GM12875 (cell line): ENCODE results near the gene ZNF385C.

Source experiments
- H3K4me3 ChIP-seq: one replicate; pipeline ENCODE4 v1.5.1; 2011; ENCODE audit warnings: low read depth, low read length, control low read depth
- TF ChIP-seq, protein P1 (sequence below): IDR thresholded peaks from 2 replicates; pipeline ENCODE4 v1.5.1; 2011; ENCODE audit warnings: low read depth, mild to moderate bottlenecking, control low read depth, inconsistent platforms, low read length, moderate library complexity, borderline replicate concordance; ENCODE audit not compliant: insufficient read depth

Gene ZNF385C

DNA sequence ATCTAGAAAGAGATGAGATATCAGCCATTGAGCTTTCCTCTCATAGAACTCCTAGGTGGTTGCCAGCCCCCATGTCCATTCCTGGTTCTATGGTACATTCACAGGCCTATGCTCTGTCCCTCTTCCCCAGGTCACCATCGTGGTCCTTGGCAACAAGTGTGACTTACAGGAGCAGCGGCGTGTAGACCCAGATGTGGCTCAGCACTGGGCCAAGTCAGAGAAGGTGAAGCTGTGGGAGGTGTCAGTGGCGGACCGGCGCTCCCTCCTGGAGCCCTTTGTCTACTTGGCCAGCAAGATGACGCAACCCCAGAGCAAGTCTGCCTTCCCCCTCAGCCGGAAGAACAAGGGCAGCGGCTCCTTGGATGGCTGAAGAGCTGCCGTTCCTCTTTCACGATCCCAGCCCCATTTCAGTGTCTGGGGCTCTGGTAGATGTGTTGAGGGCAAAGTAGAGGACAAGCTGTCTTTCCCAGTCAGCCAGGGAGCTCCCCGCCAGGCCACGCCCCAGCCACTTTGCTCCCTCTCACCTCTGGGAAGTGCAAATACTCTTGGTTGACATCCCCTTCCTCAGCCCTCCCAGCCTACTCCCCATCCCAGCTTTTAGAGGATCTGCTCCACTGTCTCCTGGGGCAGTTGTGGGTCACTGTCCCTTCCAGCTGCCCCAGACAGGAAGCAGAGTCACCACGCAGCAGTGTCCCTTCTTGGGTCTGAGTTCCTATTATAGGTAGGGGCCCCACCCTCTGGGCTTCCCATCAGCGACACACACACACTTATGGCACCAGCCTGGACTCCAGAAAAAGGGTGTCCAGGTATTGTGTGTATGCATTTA is 74.5 kb downstream of the ZNF385C start:
- no peak overlapping the region for H3K4me3 ChIP-seq
- TF ChIP-seq, protein P1, sequence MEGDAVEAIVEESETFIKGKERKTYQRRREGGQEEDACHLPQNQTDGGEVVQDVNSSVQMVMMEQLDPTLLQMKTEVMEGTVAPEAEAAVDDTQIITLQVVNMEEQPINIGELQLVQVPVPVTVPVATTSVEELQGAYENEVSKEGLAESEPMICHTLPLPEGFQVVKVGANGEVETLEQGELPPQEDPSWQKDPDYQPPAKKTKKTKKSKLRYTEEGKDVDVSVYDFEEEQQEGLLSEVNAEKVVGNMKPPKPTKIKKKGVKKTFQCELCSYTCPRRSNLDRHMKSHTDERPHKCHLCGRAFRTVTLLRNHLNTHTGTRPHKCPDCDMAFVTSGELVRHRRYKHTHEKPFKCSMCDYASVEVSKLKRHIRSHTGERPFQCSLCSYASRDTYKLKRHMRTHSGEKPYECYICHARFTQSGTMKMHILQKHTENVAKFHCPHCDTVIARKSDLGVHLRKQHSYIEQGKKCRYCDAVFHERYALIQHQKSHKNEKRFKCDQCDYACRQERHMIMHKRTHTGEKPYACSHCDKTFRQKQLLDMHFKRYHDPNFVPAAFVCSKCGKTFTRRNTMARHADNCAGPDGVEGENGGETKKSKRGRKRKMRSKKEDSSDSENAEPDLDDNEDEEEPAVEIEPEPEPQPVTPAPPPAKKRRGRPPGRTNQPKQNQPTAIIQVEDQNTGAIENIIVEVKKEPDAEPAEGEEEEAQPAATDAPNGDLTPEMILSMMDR, result no peak

DNA sequence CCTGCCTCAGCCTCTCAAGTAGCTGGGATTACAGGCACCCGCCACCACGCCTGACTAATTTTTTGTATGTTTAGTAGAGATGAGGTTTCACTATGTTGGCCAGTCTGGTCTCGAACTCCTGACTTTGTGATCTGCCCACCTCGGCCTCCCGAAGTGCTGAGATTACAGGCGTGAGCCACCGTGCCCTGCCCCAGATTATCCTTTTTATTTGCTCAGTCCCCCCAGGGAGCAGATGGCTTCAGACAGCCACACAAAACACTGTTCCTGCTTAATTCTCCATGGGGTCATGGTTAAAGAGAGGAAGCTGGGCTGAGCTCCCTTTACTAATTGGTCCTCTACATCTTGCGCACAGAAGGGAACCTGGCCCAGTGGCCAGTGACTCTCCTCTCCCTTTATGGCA is 77.4 kb downstream of the ZNF385C start:
- H3K4me3 ChIP-seq, result peak overlapping the region; percentile 79

DNA sequence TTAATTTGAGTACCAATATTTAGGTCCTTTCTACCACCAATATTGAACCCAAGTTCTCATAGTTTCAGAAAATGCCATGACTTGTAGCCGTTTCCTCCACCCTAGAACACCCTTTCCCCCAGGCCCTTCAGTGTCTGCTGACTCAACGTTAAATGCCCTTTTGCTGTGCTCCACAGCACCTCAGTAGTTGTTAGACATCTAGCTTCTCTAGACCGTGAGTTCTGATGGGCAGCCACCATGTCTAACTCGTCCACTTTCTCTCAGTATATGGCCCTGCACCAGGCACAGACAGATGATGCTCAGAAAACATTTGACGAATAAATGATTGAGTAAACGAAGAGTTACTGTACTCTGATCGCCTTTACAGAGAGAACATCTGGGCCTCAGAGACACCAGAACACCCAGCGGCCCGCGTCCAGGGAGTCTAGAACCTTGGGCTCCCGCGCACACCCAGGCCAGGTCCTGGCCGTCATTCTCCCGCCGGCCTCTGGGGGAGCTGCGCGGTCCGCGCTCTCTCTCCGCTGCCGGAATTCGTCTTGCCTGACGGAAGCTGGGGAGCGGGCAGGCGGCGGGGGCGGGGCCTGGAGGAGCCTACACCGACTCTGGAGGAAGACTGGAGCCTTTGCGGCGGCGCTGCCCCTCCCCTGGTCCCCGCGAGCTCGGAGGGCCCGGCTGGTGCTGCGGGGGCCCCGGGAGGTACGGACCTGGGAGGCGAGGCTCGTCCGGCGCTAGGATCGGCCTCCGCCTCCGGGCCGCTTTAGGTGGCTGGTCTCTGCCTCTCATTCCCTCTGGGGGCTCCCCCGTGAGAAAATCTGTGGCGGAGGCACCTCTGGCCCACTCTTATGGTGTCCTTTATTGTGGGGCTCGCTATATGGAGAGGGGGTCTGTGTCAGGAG is 78.5 kb downstream of the ZNF385C start, which contains the start of gene NKIRAS2:
Gene NKIRAS2, plus strand, starts transcription at position 582 of the 896 bp plus-strand sequence. CDS start 1,488 bp downstream, outside the sequence.
- TF ChIP-seq, protein P1, result peak; percentile 95
- peak within 1 kb of the TSS; percentile 79 for H3K4me3 ChIP-seq

DNA sequence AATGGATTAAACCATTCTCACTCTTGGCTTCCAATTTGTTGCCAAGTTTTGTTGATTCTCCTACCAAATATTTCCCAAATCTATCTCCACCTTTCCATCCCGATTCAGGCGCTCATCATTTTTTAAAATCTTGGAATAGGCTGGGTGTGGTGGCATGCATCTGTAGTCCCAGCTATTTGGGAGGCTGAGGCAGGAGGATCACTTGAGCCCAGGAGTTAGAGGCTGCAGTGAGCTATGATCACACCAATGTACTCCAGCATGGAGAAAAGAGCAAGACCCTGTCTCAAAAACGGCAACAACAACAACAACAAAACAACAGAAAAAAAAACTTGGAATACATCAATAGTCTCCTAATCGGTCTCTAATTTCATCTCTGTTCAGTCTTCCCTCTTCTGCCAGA is 79.3 kb downstream of the ZNF385C start:
- H3K4me3 ChIP-seq, result no peak overlapping the region
- TF ChIP-seq, protein P1, result no peak

DNA sequence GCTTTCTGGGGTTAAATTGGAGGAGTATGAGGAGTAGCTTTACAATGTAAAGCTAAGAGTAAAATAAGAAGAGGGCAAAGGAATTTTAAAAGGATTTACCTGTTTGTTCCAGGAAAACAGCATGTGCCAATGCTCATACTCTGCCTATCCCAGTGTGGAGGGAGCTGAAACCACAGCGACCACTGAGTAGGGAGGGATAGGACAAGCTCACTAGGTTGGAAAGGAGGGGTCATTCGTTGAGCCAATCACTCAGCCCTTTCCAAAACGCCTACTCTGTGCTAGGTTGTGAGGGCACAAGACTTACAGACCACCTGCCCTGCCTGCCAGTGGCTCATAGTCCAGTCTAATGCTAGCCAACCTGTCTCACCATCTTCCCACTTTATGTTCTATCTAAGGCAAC is 79.9 kb downstream of the ZNF385C start:
- TF ChIP-seq, protein P1, result no peak
- H3K4me3 ChIP-seq, result no peak overlapping the region

DNA sequence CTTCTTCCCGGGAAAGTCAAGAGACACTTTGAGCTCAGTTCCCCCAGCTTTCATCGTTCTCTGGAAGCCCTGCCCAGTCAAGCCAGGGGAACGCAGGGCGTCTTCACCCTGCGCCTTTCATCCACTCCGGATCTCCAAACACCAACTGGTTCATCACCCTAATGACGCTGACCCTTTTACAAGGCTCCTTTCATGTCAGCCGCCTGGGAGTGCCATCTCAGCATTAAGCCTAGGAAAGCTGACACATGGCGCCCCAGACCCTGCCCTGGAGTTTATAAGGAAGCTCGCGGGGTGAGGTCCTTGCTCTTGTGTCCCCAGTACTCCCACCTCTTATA is 80.4 kb downstream of the ZNF385C start:
- H3K4me3 ChIP-seq, result peak overlapping the region; percentile 69
- TF ChIP-seq, protein P1, result no peak

DNA sequence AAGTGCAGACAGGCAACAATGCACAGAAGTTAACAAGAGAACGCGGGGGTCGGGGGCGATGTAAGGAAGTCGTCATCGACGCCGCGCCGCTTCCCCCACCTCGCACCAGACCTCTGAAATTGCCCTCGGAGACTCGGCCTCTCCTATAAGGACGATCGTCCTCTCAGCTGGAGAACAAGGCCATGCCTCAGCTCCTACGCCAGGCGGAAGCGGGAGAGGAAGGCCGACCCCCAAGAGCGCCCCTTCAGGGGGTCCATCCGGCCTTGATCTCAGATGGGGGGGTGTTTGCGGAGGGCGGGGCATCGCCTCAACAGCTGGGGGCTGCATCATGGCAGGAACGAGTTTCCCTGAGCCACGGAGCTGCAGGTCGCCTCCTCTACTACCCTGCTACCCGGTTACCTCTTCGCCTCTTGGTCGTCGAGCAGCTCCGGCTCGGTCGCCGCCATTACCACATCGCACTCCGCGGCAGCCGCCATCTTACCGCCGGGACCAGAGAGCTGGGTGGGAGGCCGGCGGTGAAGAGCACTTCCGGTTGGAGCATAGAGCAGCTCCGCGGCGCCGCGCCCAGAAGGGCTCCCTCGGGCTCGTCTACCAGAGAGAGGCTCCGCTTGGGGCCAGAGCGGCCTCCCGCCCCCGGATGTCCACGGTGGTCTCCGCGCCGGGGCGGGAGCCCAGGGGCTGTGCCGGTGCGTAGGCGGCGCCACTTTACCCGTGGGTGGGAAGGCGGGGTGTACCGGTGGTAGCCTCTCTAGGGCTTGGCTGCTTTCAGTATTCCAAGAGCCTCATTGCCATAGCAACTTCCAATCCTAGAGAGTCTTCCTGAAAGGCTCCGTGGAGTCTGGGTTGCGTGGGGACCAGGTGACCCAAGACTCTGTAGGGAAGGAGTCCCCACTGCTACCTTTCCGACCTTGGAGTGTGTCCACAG is 81.1 kb downstream of the ZNF385C start, which contains the start of gene DNAJC7:
Gene DNAJC7, minus strand, starts transcription at position 499 of the 925 bp plus-strand sequence. Its CDS starts 23 bp downstream, at position 476.
- TF ChIP-seq, protein P1, result no peak
- peak within 1 kb of the TSS; percentile 69 for H3K4me3 ChIP-seq
